HG02970 (cell line): Measurements from ENCODE around the gene MON2.
"Not testable (repeated sequence)": the region's sequence is repeated elsewhere in the genome, so short reads cannot be mapped to it uniquely, and the experiment has no call there.

ENCODE experiments used
- ATAC-seq: cut with Tn5 transposase; IDR thresholded peaks from one replicate; pipeline ENCODE4 v1.9.1; 2021; ENCODE audit warnings: mild to moderate bottlenecking, moderate library complexity, moderate number of reproducible peaks; ENCODE audit not compliant: unreplicated experiment, low FRiP score

MON2 gene

GRCh38 chr12:62472472-62472871 is 5.8 kb downstream of the MON2 start:
- no peak for ATAC-seq

- ATAC-seq: no peak
Measured at GRCh38 chr12:62481843-62482540, 15.4 kb downstream of the MON2 start.

- no peak for ATAC-seq
Measured at GRCh38 chr12:62482769-62483168, 16.1 kb downstream of the MON2 start.

- no peak for ATAC-seq
Measured at GRCh38 chr12:62484233-62484632, 17.6 kb downstream of the MON2 start.

DNA sequence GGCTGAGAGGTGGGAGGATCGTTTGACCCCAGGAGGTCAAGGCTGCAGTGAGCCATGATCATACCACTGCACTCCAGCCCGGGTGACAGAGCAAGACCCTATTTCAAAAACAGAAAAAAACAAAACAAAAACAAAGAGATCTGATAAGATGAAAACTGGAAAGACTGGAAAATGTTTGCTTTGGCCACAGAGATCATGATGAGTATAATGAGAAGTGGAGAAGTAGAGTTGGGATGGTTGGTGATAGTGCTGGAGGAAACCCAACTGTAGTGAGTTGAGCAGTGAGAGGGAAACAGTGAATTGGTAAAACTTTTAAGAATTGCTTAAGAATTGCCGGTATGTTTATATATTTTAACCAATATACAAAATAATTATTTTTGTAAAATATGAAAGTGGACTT is 39.2 kb downstream of the MON2 start:
- no peak for ATAC-seq

DNA sequence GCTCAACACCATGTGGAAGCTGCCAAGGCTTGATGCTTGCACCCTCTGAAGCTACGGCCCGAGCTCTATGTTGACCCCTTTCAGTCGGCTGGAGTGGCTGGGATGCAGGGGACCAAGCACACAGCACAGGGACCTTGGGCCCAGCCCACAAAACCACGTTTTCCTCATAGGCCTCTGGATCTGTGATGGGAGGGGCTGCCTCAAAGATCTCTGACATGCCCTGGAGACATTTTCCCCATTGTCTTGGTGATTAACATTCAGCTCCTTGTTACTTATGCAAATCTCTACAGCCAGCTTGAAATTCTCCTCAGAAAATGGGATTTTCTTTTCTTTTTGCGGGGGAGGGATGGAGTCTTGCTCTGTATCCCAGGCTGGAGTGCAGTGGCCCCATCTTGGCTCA is 46.3 kb downstream of the MON2 start:
- no peak for ATAC-seq

- ATAC-seq: not testable (repeated sequence)
Measured at GRCh38 chr12:62514080-62514479, 47.5 kb downstream of the MON2 start.

GRCh38 chr12:62516927-62517326 is 50.3 kb downstream of the MON2 start:
- ATAC-seq: no peak

GRCh38 chr12:62517887-62518286 is 51.3 kb downstream of the MON2 start:
- no peak for ATAC-seq

- no peak for ATAC-seq
Measured at GRCh38 chr12:62519043-62519442, 52.4 kb downstream of the MON2 start.

- no peak for ATAC-seq
Measured at GRCh38 chr12:62520361-62520760, 53.7 kb downstream of the MON2 start.

- no peak for ATAC-seq
Measured at GRCh38 chr12:62522984-62523383, 56.4 kb downstream of the MON2 start.

- ATAC-seq: no peak
Measured at GRCh38 chr12:62523619-62524018, 57.0 kb downstream of the MON2 start.

DNA sequence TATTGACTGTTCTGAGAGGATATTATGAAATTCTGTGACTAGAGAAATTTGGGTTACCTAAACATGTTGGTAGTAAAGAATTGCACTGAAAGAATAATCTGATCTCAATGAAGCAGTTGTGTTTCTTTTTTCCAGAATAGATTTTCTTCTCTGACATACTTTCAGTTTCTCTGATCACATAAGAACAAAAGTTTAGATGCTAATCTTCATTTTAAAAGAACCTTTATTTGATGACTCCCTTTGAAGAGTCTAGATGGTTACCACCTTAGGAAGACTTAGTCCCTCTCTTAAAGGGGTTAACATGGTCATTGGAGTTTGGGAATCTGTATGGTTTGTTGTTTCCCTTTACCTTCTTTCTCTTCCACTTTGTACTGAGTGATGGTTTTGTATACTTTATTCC is 58.6 kb downstream of the MON2 start:
- ATAC-seq: no peak

DNA sequence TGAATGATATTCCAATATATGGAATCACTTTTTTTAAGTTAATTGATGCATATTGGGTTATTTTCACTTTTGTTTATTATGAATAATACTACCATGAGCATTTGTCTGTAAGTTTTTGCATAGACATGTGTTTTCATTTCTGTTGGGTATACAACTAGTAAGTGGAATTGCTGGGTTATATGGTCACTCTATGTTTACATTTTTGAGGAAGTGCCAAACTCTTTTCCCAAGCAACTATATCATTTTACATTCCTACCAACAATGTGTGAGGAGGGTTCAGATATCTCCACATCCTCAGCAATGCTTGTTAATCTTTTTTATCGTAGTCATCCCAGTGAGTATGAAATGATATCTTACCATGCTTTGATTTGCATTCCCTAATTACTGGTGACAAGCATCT is 64.0 kb downstream of the MON2 start:
- ATAC-seq: no peak

DNA sequence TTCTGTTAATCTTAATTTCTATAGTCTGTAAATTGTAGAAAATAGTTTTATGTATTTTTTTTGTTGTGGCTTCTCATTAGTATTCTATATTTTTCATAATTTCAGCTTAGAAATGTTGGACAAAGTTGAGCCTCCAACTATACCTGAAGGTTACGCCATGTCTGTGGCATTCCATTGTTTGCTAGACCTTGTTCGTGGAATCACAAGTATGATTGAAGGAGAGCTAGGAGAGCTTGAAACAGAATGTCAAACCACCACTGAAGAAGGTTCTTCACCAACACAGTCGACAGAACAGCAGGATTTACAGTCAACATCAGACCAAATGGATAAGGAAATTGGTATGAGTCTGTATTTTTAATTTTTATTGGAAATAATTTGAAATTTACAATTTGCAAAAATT is 65.7 kb downstream of the MON2 start:
- ATAC-seq: no peak

DNA sequence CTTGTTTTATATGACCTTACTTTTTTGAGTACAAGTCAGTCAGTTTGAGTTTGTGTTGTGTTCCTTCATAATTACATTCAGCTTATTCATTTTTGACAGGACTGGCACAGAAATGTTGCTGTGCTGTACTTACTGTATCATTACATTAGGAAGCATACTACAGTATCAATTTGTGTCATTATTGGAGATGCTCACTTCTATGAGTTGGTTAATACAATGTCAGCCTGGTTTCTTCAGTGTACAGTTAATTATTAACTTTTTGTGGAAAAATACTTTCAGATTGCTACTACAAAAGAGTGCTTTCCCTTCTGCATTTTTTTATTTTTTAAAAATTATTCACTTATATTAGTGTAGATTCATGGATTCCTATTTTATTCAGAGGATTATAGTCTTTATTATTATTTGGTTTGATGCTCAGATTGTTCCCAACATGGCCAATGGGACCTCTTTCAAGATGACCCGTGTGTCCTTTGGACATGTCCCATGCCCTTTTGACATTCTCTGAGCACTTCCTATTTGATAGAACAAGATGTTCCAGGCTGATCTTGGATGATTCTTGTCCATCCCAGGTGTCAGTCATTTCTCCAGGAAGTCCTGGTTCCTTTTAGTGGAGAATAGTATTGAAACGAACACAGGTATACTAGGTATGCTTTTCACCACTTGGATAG is 66.6 kb downstream of the MON2 start:
- no peak for ATAC-seq

- no peak for ATAC-seq
Measured at GRCh38 chr12:62533755-62534107, 67.1 kb downstream of the MON2 start.

DNA sequence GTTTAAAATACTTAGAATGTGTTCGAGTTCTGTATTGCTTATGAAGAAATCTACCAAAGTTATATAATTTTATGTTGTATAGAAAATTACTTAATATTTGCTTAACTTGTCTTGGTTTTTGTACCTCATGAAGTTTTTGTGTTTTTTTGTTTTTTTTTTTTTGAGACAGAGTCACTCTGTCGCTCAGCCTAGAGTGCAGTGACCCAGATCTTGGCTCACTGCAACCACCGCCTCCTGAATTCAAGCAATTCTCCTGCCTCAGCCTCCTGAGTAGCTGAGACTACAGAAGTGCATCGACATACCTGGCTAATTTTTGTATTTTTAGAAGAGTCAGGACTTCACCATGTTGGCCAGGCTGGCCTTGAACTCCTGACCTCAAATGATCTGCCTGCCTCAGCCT is 69.9 kb downstream of the MON2 start:
- no peak for ATAC-seq

DNA sequence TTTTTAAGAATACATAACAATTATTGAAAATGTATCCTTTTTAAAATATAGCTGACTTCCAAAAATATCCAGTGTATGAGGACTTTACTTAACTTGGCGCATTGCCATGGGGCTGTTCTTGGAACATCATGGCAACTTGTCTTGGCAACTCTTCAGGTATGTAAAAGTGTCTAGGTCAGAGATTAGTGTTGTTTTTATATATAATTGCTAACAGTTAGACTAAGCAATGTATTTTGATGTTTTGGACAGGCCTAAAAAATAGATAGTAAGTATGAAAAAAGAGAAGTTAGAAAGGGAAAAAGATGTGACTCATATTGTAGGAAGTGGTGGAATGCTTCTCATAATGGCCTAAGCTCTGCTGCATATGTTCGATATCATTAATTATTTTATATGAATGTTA is 70.9 kb downstream of the MON2 start:
- no peak for ATAC-seq

GRCh38 chr12:62540354-62540753 is 73.7 kb downstream of the MON2 start:
- ATAC-seq: no peak

DNA sequence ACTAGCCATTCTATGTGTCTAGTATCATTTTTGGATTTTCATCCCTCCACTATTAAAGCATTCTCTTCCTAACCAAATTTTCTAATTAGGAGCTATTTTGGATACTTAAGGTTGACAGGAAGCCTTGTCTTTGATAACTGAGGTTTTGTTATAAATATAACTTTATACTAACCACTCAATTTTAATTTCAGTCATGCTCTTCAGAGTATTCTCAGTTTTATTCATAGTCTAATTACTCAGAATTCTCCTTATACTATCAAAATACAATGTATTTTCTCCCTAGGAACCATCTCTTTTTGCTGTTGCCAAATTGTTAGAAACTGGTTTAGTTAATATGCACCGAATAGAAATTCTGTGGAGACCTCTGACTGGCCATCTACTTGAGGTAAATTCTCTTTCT is 76.2 kb downstream of the MON2 start:
- no peak for ATAC-seq
